ENCODE results near the gene DIS3L2.
"Not testable (repeated sequence)": the region's sequence is repeated elsewhere in the genome, so short reads cannot be mapped to it uniquely, and the experiment has no call there.

The DIS3L2 gene

GRCh38 chr2:232162187-232162586, 200.7 kb downstream of the DIS3L2 start:
- no peak for ATAC-seq
- no peak for TF ChIP-seq OSR1 (CRISPR knock-in tag; IDR thresholded peaks at IDR 0.05)

- ATAC-seq = no peak
- TF ChIP-seq OSR1 (CRISPR knock-in tag; IDR thresholded peaks at IDR 0.05) (no peak), ZNF8 (CRISPR knock-in tag; IDR thresholded peaks at IDR 0.05) (no peak), PATZ1 (CRISPR knock-in tag; IDR thresholded peaks at IDR 0.05; ENCODE audit: borderline replicate concordance) (no peak), RARB (CRISPR knock-in tag; IDR thresholded peaks at IDR 0.05) (no peak), ZNF565 (CRISPR knock-in tag; conservative IDR thresholded peaks at IDR 0.05; ENCODE audit: low read depth) (no peak), POU6F1 (CRISPR knock-in tag; IDR thresholded peaks at IDR 0.05; ENCODE audit: borderline replicate concordance, low read depth) (no peak), TSHZ2 (CRISPR knock-in tag; IDR thresholded peaks at IDR 0.05) (no peak), CSDC2 (CRISPR knock-in tag; IDR thresholded peaks at IDR 0.05) (no peak), SNAI2 (CRISPR knock-in tag; IDR thresholded peaks at IDR 0.05) (no peak), PPARA (CRISPR knock-in tag; IDR thresholded peaks at IDR 0.05; ENCODE audit: borderline replicate concordance) (no peak), ZNF70 (CRISPR knock-in tag; IDR thresholded peaks at IDR 0.05) (no peak), TOX (CRISPR knock-in tag; IDR thresholded peaks at IDR 0.05; ENCODE audit: borderline replicate concordance) (no peak), CSRNP3 (CRISPR knock-in tag; IDR thresholded peaks at IDR 0.05) (no peak)
These were observed 208.9 kb downstream of the DIS3L2 start for GRCh38 chr2:232170396-232170795.

GRCh38 chr2:232174662-232175061, 213.1 kb downstream of the DIS3L2 start:
- no peak for ATAC-seq
- TF ChIP-seq CSRNP3 (CRISPR knock-in tag; IDR thresholded peaks at IDR 0.05) (no peak), POU6F1 (CRISPR knock-in tag; IDR thresholded peaks at IDR 0.05; ENCODE audit: borderline replicate concordance, low read depth) (no peak), SNAI2 (CRISPR knock-in tag; IDR thresholded peaks at IDR 0.05) (no peak), GLIS3 (CRISPR knock-in tag; IDR thresholded peaks at IDR 0.05) (no peak), ARNTL (CRISPR knock-in tag; IDR thresholded peaks at IDR 0.05; ENCODE audit: borderline replicate concordance, low read depth) (no peak), CREB5 (CRISPR knock-in tag; IDR thresholded peaks at IDR 0.05; ENCODE audit: low read depth) (no peak)

GRCh38 chr2:232176587-232176986, 215.1 kb downstream of the DIS3L2 start:
- not testable (repeated sequence) for ATAC-seq

Measured in SK-N-SH treated with all-trans-retinoic acid at 6 μM for 48 hours (cell line).